HG03457 (cell line): ENCODE data around the gene GSTM5.
"Not testable (repeated sequence)": the region's sequence is repeated elsewhere in the genome, so short reads cannot be mapped to it uniquely, and the experiment has no call there.

Experiments
- ATAC-seq: cut with Tn5 transposase; IDR thresholded peaks from one replicate; pipeline ENCODE4 v1.9.1; 2021; ENCODE audit warnings: moderate number of reproducible peaks; ENCODE audit not compliant: unreplicated experiment

GSTM5 gene

DNA sequence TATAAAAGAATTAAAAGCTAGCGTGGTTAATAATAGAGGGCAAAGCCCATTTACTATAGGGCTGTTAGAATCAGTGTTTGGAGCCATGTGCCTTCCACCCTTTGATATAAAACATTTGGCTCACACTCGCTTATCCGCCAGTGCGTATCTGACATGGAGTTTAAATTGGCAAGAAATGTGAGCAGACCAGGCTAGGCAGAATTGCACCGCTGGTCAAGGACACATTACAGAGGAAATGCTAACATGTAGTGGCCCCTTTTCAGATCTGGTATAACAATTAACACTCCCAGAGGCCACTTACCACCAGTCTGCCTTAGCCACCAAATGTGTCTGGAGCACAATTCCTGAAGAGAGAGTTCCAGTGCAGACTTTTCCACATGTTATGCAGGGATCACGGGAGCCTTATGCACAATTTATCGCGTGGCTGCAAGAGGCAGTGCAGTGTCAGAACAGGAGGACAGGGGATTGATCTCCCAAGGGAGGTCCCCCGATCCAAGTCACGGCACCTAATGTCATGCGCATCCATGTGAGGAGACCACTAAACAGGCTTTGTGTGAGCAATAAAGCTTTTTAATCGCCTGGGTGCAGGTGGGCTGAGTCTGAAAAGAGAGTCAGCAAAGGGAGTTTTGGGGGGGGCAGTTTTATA lies 14.8 kb downstream of the GSTM5 start:
- no peak for ATAC-seq

DNA sequence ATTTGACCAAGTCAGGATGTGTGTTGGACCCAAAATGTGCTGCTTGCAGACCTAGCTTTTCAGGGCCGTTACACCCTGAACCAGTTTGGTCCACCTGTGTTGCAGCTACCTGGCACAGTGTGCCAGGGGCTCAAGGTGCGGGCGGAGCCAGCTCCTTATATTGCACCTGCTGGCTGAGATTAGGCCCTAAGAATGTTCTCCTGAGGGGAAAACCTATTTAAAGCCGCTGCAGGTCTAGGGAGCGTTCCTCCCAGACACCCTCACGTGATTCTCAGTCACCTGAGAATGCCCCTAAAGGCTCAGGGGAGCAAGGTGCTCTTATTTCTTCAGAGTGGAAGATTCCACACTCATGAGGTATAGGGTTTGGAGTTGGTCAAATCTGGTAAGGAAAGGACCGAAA lies 16.8 kb downstream of the GSTM5 start:
- ATAC-seq = no peak

DNA sequence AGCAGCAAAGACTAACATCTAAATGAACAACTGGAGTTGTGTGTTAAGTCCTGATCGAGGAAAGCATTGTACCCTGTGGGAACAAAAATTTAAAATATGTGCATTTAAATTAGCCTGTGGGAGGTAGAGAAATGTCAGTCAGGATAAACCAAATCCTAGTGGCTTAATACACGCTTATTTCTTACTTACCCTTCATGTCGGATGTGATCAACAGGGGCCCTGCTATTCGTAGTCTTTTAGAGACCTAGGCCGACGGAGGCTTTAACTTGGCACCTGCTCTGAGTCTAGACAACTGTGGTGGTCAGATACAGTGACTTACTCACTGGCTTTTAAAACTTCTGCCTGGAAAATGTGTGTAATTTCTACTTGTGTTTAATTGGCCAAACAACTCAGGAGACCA lies 18.6 kb downstream of the GSTM5 start:
- no peak for ATAC-seq

DNA sequence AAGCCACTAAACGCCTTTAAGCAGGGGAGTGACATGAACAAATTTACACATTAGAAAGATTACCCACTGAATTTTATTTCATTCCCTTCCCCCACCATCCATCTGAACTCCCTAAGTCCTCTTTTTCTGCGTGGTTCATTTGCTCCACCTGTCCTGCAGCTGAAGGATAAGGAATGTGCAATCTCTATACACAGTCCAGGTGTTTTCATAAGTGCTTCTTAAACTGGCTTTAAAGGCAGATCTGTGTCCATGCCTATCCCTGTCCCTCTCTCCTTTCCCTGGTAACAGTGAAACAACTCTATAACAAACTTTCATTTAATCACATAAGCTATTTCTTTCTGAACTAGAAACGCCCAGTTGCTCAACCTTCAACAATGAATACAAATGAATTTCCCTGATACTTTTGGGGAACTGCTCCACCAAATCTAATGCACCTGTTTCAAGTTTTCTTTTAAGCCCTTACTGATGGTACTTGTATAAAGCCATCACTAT lies 20.4 kb downstream of the GSTM5 start:
- no peak for ATAC-seq

DNA sequence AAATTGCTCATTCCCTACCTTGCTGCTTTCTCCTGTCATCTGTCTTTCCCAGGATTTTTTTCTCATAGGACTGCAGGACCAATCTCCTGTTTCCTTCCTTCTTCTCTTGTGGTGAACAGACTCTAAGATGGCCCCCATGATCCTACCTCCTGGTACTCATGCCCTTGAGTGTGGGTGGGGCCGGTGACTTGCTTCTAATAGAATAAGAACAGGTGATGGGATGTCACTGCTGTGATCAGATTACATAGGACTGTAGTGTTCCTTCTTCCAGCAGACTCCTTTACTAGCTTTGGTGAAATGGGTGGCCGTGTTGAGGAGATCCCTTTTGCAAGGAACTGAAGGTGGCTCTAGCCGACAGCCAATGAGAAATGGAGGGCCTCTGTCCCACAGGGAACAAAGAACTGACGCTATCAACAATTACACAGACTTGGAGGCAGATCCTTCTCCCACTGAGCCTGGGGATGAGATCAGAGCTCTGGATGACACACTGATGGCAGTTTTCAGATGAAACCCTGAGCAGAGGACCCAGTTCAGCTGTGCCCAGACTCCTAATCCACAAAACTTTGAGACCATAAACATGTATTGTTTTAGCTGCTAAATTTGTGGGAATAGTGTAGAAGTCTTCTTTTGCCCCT lies 21.3 kb downstream of the GSTM5 start:
- ATAC-seq = no peak

DNA sequence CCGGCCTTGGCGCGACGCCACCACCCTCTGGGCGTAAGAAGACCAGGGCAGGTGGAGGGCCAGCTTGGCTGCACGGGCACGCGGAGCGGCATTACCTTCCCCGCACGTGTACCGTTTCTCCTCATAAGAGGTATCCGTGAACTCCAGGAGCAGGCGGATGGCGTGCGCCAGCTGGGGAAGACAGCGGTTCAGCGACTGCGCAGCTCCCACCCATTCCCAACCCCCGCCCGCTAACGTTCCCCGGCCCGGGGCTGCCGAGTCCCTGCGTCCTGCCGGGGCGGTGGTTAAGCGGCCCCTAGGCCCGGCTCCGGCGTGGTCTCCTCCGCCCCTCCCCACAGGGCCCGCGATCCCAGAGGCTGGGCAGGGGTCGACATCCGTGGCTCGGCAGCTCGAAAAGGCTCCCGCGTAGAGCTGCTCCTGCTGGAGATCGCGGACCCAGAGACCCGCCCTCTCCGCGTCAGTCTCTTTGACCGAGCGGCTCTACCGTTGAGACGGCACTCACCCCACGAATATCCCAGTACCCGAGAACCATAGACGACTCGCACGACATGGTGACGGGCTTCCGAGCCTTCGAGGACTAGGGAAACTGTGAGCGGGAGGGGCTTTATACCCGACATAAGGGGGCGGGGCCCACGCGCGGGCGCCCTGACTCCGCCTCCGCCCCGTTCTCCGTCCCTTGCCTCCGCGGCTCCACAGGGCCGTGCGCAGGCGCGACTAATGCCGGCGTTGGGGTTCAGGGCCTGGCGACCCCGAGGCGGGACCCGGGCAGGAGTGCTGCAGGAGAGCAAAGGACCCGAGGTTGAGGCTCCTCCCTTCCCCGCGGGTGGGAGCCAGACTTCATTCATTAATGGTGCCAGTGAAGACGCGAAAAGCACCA lies 27.9 kb downstream of the GSTM5 start:
- ATAC-seq = no peak

DNA sequence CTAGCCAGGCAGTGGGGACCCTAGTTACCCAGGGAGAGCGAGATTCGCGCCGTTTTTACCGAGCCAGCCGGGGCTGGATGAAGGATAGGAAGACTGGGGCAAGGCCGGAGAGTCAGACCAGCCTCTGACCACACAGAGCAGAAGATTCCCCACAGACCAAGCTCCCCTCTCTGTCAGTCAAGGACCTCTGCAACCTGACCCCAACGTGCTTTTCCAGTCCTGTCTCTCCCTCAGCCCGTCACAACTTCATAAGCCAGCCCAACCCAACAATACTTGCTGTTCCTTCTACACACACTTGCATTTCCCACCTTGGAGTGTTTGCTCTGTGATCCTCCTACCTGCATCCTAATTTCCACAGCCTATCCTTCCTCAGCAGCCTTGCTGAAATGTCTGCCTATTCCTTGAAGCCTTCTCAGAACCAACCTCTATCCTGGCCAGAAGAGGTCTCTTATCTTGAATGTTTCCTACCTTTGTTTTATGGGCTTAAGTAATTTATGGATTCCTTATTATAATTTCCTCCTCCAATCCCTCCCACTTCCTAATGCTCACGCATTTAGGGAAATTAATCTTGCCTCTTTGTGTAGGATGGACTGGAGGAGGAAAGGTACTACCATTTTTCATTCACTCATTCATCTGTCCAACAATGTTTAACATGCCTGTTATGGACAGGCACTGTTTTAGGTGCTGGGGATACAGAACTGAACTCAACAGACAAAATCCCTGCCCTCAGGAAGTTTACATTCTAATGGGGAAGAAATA lies 28.7 kb downstream of the GSTM5 start, which contains the start of gene GSTM3:
GSTM3 (minus strand) TSS at position 424 of the 759 bp plus-strand sequence. CDS start 751 bp downstream, outside the sequence.
- ATAC-seq = no peak

DNA sequence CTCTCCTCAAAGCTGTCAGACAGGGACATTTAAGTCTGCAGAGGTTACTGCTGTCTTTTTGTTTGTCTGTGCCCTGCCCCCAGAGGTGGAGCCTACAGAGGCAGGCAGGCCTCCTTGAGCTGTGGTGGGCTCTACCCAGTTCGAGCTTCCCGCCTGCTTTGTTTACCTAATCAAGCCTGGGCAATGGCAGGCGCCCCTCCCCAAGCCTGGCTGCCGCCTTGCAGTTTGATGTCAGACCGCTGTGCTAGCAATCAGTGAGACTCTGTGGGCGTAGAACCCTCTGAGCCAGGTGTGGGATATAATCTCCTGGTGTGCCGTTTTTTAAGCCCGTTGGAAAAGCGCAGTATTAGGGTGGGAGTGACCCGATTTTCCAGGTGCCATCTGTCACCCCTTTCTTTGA lies 36.3 kb downstream of the GSTM5 start:
- ATAC-seq = not testable (repeated sequence)

DNA sequence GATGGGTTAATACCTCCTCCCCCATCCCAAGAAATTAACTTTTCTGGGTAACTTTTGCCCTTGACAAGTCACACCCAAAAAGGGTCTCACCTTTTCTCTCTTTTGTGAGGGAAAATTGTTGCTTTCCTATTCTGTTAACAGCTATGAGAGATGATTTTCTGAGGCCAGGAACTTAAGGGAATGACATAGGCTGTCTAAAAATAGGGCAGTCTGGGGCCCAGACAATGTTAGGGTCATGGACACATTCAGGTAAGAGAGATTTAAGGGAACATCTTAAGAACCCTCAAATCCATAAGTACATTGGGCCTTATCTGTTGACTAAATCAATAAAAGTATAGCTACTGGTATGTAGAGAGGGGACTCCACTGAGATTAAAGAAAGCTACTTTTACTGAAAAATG lies 37.2 kb downstream of the GSTM5 start:
- ATAC-seq = no peak

DNA sequence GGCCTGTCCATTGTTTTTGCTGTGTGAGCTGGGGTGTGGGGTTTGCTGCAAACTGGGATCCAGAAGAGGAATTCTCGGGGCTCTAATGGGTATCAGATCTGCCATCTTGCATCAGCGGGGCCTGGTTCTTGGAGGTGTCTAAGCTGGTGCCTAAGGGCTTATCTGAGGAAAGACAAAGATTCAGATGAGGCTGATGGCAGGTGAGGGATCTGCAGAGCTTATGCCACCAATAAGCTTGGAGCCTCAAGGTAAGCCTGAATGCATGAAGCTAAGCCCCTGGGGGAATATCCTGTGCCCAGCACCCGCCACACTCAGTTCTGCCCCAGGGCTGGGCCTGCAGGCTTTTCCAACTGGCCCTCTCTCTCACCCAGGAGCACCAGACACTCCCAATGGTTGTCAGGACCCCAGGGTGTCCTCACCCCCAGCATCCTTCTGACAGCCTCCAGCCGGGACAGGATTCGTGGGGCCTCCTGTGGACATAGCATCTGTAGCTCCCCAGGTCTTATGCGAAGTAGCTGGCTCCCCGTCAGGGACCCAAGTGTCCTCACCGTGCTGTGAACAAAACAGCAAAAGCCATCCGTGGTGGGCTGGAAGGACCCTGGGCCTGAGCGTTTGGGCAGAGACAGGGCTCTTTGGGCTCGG lies 38.3 kb downstream of the GSTM5 start:
- no peak for ATAC-seq

DNA sequence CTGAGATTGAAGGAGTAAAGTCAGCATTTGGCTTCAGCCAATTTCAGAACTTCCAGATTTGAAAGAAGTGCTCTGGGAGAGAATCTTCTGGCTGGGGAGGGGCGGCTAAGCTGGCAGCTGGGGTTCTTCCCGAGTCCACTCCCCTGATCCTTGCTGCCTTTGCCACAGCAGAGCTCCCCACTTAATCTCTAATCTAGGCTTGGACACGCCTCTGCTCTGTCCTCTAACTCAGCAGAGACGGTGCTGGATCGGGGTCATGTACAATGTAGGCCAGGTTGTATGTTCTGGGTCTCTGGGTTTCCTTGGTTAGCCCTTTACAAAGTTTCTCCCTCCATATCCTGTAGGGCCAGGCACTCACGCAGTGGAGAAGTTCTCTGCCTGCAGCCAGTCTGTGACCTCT lies 38.9 kb downstream of the GSTM5 start:
- ATAC-seq = no peak

DNA sequence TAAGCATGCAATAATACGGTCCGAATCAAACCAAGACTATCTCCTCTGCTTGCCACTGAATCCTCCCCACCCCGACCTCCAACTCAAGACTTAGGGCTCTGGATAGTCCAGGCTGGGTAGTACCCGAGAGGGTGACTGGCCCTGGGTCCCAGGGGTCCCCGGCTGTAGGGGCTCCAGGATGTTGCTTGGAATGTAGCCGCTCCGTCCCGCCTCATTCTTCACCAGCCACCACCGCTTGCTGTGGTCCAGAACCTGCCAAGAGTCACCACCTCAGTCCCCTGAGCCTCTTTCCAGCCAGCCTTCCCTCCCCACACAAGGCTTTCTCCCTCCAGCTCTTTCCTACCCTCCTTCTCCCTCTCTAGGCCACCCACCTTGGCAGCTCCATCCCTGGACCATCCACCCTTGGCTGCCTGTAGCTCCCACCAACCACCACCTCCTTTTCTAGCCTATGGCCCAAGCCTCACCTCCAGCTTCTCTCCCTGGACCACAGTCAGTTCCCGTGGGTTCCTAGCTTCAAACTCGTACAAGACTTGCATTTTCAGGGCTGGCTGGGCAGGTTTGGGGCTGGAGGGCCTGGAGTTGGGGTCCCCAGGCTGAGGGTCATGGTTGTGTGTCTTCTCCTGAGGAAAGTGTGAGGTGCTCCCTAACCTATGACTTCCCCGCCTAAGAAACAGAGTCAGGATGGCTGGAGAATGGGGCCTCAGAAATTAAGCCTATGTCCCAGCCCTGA lies 39.6 kb downstream of the GSTM5 start:
- no peak for ATAC-seq

DNA sequence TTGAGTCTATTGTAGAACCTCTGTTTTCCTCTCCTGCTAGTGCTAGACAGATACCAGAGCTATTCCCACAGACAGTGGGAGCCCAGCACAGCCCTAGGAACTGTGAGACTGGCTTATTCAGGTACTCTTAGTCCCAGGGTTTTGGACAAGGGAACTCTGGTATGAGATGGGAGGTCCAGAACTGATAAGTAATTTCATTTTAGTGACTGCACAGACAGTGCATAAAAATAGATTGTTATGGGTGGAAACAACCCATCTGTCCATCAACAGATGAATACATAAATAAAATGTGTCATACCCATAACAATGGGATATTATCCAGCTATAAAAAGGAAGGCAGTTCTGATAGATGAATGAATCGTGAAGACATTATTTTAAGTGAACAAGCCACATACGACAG lies 42.7 kb downstream of the GSTM5 start:
- no peak for ATAC-seq

DNA sequence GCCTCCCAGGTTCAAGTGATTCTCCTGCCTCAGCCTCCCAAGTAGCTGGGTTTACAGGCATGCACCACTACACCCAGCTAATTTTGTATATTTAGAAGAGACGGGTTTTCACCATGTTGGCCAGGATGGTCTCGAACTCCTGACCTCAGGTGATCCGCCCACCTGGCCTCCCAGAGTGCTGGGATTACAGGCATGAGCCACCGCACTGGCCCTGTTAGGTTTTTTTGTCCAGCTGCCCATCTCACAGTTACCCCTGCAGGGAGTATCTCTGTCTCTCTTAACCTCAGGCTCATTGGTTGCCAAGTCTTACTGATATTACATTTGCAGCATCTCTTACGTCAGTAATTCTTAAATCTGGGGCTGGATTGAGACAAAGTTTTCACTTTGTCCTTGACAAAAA lies 44.3 kb downstream of the GSTM5 start:
- not testable (repeated sequence) for ATAC-seq

DNA sequence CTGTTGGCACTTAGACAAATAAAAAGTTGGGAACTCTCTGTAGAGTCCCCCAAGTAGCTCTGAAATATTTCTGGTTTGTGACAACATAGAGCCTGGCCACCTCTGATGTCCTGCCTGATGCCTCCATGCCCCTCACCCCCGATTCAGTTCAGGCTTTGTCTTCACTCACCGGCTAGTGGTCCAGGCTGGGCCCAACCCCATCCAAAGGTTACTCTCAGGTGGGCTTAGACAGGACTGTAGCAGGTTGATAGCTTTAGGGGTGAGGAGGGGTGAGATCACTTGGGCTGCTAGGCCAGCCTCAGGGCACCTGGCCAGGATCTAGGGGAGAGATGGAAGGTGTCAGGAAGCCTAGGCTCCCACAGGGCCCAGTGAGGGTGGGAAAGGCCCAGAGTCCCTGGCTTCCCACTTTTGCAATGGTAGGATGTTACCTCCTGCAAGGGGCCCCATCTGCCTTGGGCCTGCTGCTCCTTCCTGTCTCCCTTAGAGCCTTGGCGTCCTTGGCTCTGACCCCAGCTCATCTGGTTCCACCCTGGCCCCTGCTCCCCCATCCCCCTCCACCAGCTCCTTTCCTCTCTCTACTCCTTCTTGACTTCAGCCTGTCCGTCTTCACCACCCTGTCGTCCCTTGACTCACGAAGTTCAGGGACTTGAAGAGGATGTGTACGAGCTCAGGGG lies 44.9 kb downstream of the GSTM5 start:
- no peak for ATAC-seq

DNA sequence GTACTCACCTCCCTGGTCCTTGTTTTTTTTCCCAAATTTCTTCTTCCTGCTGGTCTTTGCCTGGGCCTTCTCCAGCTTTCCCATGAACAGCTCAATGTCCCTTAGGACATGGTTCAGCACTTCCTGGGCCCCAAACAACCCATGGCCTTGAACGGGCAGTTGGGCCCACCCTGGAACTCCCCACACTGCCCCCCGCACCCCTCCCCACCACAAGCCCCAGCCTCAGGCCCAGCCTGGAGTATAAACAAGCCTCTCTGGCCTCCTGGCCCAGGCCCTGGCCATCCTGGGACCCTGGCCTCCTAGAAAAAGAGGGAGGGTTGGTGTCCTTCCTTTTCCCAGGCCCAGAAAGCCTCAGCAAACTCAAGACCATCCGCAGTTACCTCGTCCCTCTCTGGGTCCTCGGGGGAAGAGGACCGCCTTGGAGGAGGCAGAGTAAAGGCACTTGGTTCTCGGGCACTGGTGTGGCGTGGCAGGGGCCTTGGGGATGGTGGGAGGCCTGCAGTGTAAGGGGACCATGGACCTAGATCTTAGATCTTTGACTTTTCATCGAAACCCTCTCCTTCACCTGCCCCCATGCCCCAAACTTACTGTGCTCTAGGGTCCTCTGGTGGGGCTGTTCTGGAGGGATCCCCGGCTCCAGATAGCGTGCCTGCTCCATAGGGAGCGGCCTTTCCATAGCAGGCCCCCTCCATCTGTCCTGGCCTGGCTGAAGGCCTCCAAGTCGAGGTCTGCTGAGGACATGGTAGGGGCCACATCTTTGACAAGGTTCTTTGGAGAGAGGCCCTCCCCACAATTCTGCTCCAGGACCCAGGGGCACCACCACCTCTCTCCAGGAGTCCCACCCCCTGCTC lies 46.1 kb downstream of the GSTM5 start:
- ATAC-seq = no peak

DNA sequence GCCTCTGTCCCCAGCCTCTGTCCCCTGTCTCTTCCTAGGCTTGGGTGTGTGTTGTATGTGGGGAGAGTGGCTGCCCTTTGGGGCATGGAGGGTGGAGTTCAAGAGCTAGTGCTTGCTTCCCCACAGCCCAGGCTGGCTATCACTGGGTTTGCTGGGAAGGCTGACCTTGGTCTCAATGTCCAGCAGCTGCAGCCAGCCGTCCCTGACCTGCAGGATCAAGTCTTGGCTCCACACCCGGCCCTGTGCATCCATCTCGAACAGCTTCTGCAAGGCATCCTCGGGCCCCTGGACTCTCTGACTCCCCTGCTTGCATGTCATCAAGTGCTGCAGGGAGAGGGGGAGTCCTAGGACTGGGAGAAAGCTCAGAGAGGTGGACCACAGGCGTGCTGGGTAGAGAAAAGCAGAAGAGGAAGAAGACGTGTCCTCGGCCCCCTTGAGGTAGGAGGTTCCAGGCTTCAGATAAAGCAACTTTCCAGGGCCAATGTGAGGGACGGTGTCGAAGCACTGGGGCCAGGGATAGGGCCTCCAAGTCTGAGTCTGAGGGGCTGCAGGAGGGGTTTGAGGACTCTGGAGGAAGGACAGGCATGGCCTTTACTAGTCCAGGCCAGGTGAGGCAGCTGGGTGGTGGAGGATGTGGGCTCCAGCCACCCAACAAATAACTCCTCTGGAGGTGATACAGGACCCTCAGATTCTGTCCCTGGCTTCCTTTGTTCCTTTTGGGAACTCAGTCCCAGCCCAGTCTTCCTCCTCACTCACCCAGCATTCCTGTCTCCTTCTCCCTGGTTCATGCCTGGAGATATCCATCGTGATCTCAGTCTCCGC lies 47.7 kb downstream of the GSTM5 start:
- ATAC-seq = no peak
